A673 (cell line): ENCODE measurements around the gene ADGRF4. TPM values are rescaled to one million over a fixed set of nuclear protein-coding genes. Genes with fewer than 3 reads are reported as not detected.
"Not testable (repeated sequence)": the region's sequence is repeated elsewhere in the genome, so short reads cannot be mapped to it uniquely, and the experiment has no call there.

ENCODE experiments used
- BruUV-seq: library from RNA; stranded (reverse); fragments of 400-500 nt; replicated peaks from 2 replicates; lab custom pipeline; 2021; lab: Mats Ljungman, UMichigan
- CTCF ChIA-PET: fragments of 300-600 bp; sonication (Branson Sonifier 250); formaldehyde crosslinking; loops from one replicate; lab custom pipeline; 2022; ENCODE audit warnings: antibody characterized with exemption; lab: Charles Lee
- POLR2A ChIA-PET: fragments of 300-600 bp; sonication (Branson Sonifier 250); formaldehyde crosslinking; loops from one replicate; lab custom pipeline; 2022; ENCODE audit warnings: antibody characterized with exemption; ENCODE audit not compliant: low non-redundant PET; lab: Charles Lee
- DNase-seq: peaks from one replicate; pipeline ENCODE4 v3.0.0-alpha.2; 2015; ENCODE audit warnings: low spot score
- H3K27ac ChIP-seq: fragments of 200-600 bp; sonication (generic); 2 replicates; pipeline ENCODE4 v1.5.1; 2016; ENCODE audit warnings: mixed run types, low read depth, mild to moderate bottlenecking, mixed read lengths, antibody characterized with exemption, low read length; ENCODE audit not compliant: poor library complexity, severe bottlenecking
- H3K27me3 ChIP-seq: fragments of 200-600 bp; sonication (generic); replicated peaks from 2 replicates; pipeline ENCODE4 v1.6.1; 2017; ENCODE audit warnings: mixed run types, low read depth, mild to moderate bottlenecking, mixed read lengths, antibody characterized with exemption, low read length; ENCODE audit not compliant: insufficient read depth, poor library complexity
- H3K36me3 ChIP-seq: fragments of 200-600 bp; sonication (generic); 2 replicates; pipeline ENCODE4 v1.6.1; 2016; ENCODE audit warnings: mixed run types, mild to moderate bottlenecking, mixed read lengths, antibody characterized with exemption, low read length; ENCODE audit not compliant: insufficient read depth, poor library complexity, severe bottlenecking
- H3K4me1 ChIP-seq: fragments of 200-600 bp; sonication (generic); 2 replicates; pipeline ENCODE4 v1.6.1; 2017; ENCODE audit warnings: mixed run types, mild to moderate bottlenecking, mixed read lengths, antibody characterized with exemption, low read length; ENCODE audit not compliant: insufficient read depth, poor library complexity, severe bottlenecking
- H3K4me3 ChIP-seq: fragments of 200-600 bp; sonication (generic); 2 replicates; pipeline ENCODE4 v1.5.1; 2016; ENCODE audit warnings: low read depth, mixed run types, mild to moderate bottlenecking, mixed read lengths, low read length; ENCODE audit not compliant: poor library complexity, severe bottlenecking
- H3K9me3 ChIP-seq: fragments of 200-600 bp; sonication (generic); 2 replicates; pipeline ENCODE4 v1.6.1; 2016; ENCODE audit warnings: mixed run types, low read depth, mild to moderate bottlenecking, mixed read lengths, antibody characterized with exemption, low read length; ENCODE audit not compliant: poor library complexity, severe bottlenecking
- CTCF ChIP-seq: fragments of 300-800, 200-600 bp; sonication (generic); conservative IDR thresholded peaks from 2 replicates; pipeline ENCODE4 v1.5.1; 2017; ENCODE audit warnings: low read depth, mild to moderate bottlenecking, antibody characterized with exemption, low read length, moderate library complexity, mixed read lengths
- EZH2 ChIP-seq: fragments of 200-600 bp; sonication (generic); IDR thresholded peaks from 2 replicates; pipeline ENCODE4 v1.6.1; 2017; ENCODE audit warnings: borderline replicate concordance, low read depth, mild to moderate bottlenecking, mixed read lengths, antibody characterized with exemption, low read length; ENCODE audit not compliant: poor library complexity, severe bottlenecking
- intact Hi-C: fragments of 100-400 bp; cut with micrococcal nuclease; formaldehyde crosslinking; loops from one replicate; pipeline ENCODE4 v1.10.0; 2022; ENCODE audit not compliant: unreplicated experiment
- total RNA-seq: library from RNA; stranded (reverse); gene quantifications from 2 replicates; pipeline ENCODE4 v1.2.3, GENCODE V29; 2021

Gene ADGRF4
- total RNA-seq, 1 experiment from 2014 or later = not detected

GRCh38 chr6:47740714-47741113, 42.3 kb downstream of the ADGRF4 start:
- POLR2A ChIA-PET = no interaction called here
- no peak for DNase-seq
- H3K9me3 ChIP-seq = no peaks in the 10 kb centered on the region
- no peaks in the 10 kb centered on the region for H3K27me3 ChIP-seq
- intact Hi-C loops = no loop called here
- no peak overlapping the region for H3K4me3 ChIP-seq
- CTCF ChIA-PET = no interaction called here
- no peaks in the 10 kb centered on the region for H3K4me1 ChIP-seq
- no peak overlapping the region for H3K27ac ChIP-seq
- TF ChIP-seq EZH2 (no peak), CTCF (no peak)
- no peaks in the 10 kb centered on the region for H3K36me3 ChIP-seq
- BruUV-seq = no TSS peak

- no TSS peak for BruUV-seq
- Histone ChIP-seq H3K9me3 (no peaks in the 10 kb centered on the region), H3K27me3 (no peaks in the 10 kb centered on the region), H3K4me3 (no peak overlapping the region), H3K27ac (no peak overlapping the region), H3K36me3 (no peaks in the 10 kb centered on the region), H3K4me1 (no peaks in the 10 kb centered on the region)
- TF ChIP-seq CTCF (no peak), EZH2 (no peak)
- peak; percentile 21 for DNase-seq
- CTCF ChIA-PET = no interaction called here
- POLR2A ChIA-PET = no interaction called here
- intact Hi-C loops = no loop called here
Measured at GRCh38 chr6:47741807-47742206, 43.4 kb downstream of the ADGRF4 start.

- Histone ChIP-seq H3K4me1 (no peaks in the 10 kb centered on the region), H3K27me3 (no peaks in the 10 kb centered on the region), H3K27ac (no peak overlapping the region), H3K36me3 (no peaks in the 10 kb centered on the region), H3K9me3 (no peaks in the 10 kb centered on the region), H3K4me3 (no peak overlapping the region)
- CTCF ChIA-PET = no interaction called here
- TF ChIP-seq CTCF = no peak
- no peak for TF ChIP-seq EZH2
- POLR2A ChIA-PET = no interaction called here
- intact Hi-C loops = no loop called here
- DNase-seq = no peak
- BruUV-seq = no TSS peak
Measured at GRCh38 chr6:47743744-47744143, 45.4 kb downstream of the ADGRF4 start.

- POLR2A ChIA-PET, H3K27ac ChIP-seq, CTCF ChIA-PET: not testable (repeated sequence)
Measured at GRCh38 chr6:47745269-47745668, 46.9 kb downstream of the ADGRF4 start.

More at GRCh38 chr6:47745269-47745668, 46.9 kb downstream of the ADGRF4 start:
- H3K4me1 ChIP-seq, H3K36me3 ChIP-seq, H3K27me3 ChIP-seq, BruUV-seq, H3K4me3 ChIP-seq, DNase-seq, intact Hi-C loops, H3K9me3 ChIP-seq: not testable (repeated sequence)
